ENCODE results near the gene PBX3. TPM values are rescaled to one million over a fixed set of nuclear protein-coding genes. Genes with fewer than 3 reads are reported as not detected.

The PBX3 gene
- total and polyA plus RNA-seq, 12 donors = 14.5 to 79.6 (median 56.3) TPM

DNA sequence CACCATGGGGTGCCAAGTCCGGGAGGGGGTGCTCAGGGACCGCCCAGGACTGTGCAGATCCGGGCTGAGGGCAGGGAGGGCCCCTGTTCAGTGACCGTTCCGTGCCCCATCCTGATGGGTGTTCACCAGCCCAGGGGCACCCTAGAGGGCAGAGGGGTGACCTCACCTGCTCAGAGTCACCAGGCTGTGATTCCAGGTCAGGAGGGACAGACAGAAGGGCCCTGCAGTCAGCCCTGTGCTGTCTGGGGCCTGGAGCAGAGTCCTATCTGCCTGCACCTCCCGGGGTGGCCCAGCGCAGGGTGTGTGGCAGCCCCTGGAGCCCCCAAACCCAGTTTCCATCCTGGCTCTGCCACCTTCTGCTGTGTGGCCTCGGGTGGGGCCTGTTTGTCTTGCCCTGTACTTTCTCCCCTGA, 241.9 kb downstream of the PBX3 start:
- Histone ChIP-seq H3K36me3 (no peaks in the 10 kb centered on the region), H3K27me3 (peaks cover 0 to 1% (median 0%) of the 10 kb centered on the region in 7 donors), H3K9me3 (no peaks in the 10 kb centered on the region), H3K4me1 (no peaks in the 10 kb centered on the region), H3K27ac (no peak overlapping the region), H3K4me3 (no peak overlapping the region)
- TF ChIP-seq, protein P1, sequence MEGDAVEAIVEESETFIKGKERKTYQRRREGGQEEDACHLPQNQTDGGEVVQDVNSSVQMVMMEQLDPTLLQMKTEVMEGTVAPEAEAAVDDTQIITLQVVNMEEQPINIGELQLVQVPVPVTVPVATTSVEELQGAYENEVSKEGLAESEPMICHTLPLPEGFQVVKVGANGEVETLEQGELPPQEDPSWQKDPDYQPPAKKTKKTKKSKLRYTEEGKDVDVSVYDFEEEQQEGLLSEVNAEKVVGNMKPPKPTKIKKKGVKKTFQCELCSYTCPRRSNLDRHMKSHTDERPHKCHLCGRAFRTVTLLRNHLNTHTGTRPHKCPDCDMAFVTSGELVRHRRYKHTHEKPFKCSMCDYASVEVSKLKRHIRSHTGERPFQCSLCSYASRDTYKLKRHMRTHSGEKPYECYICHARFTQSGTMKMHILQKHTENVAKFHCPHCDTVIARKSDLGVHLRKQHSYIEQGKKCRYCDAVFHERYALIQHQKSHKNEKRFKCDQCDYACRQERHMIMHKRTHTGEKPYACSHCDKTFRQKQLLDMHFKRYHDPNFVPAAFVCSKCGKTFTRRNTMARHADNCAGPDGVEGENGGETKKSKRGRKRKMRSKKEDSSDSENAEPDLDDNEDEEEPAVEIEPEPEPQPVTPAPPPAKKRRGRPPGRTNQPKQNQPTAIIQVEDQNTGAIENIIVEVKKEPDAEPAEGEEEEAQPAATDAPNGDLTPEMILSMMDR (IDR thresholded peaks at IDR 0.05) = no peak
- ATAC-seq (peak in 1 of 8 donors; percentile 18), DNase-seq (no peak)
- intact Hi-C loops (cut with DNase I) = no loop called here
- 84 to 90% methylated on average over 8 of the region's 8 CpGs for WGBS, 2 donors

DNA sequence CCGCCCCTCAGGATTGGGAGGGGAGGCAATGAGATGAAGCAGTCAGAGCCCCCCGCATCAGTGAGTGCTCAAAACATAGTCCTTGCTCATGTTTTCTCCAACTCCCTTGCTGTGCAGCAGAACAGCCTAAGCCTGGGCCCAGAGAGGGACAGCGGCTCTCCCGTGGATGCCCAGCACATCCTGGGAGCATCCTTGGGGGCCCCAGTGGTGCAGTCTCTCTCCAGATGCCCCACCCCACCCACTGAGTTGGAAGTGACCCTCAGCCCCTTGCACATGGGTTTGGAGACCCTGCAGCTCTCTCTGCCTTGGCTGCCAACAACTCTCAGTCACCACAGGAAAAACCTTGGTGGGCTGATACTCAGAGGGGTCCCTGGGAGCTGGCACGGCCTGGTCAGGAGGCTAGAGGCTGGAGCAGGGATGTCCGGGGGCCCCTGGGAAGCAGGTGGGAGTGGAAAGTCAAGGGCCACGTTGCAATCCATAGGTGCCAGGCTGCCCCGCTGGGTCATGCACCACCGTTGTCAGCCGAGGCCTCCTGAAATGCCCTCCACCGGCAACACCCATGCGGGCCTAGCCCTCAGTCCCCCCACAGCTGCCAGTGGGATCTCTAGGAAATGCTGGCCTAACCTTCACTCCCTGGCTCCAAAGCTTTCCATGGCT, 242.5 kb downstream of the PBX3 start:
- H3K27ac ChIP-seq = no peak overlapping the region
- WGBS, 2 donors = 89 to 90% methylated on average over 12 of the region's 12 CpGs
- no peaks in the 10 kb centered on the region for H3K4me1 ChIP-seq
- H3K27me3 ChIP-seq = peaks cover 0 to 7% (median 0%) of the 10 kb centered on the region in 7 donors
- no peaks in the 10 kb centered on the region for H3K9me3 ChIP-seq
- no peaks in the 10 kb centered on the region for H3K36me3 ChIP-seq
- DNase-seq (no peak), ATAC-seq (no peak)
- intact Hi-C loops (cut with DNase I) = no loop called here
- H3K4me3 ChIP-seq = no peak overlapping the region
- TF ChIP-seq, protein P1 (IDR thresholded peaks at IDR 0.05) = no peak

DNA sequence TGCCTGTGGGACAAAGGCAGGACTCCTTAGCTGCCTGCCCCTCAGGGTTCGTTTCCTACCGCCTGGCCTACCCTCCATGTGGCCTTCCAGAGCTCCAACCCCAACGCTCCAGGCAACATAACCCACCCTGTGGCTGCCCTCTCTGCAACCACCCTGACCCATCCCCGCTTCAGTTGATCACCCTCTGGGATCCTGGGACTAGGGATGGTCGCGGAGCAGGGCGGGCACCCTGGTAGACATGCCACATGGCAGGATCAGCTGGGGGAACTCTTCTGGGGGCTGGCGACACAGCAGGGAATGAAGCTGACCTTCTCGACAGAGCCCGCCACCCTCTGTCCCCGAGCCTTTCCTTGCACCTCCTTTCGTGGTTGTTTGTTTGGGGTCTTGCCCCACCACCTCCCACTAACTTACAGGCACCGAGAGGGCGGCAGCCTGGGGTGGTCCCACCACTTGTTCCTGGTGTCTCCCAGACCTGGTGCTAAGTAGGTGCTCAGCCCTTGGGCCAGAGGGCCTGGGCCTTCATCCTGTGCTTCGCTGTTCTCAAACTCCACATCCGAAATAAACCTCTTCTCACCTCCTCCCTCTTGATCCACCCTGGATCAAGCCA, 243.1 kb downstream of the PBX3 start:
- TF ChIP-seq, protein P1 (IDR thresholded peaks at IDR 0.05) = no peak
- intact Hi-C loops (cut with DNase I) = no loop called here
- no peak for DNase-seq
- no peak for ATAC-seq
- 89 to 92% methylated on average over 16 of the region's 16 CpGs for WGBS, 2 donors
- H3K27ac ChIP-seq = no peak overlapping the region
- no peaks in the 10 kb centered on the region for H3K36me3 ChIP-seq
- H3K4me1 ChIP-seq = no peaks in the 10 kb centered on the region
- H3K27me3 ChIP-seq = peaks cover 0 to 8% (median 0%) of the 10 kb centered on the region in 7 donors
- no peak overlapping the region for H3K4me3 ChIP-seq
- no peaks in the 10 kb centered on the region for H3K9me3 ChIP-seq

DNA sequence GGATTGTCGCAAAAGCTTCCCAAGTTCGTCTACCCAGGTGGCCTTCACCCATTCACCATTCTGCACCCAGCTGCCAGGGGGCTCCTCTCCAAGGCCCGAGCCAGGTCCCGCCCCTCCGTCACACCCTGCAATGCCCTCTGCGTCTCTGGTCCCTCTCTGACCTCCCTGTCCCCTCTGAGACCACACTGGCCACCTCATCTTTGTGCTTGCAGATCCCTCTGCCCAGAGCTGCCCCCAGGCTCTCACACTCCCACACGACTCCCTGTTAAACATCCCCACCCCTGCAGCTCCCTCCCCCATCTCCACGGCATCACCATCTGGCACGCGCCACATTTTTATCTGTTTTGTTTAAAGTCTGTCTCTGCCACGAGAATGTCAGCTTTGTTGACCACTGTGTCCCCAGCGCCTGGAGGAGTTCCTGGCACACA, 243.6 kb downstream of the PBX3 start:
- Histone ChIP-seq H3K36me3 (no peaks in the 10 kb centered on the region), H3K4me3 (no peak overlapping the region), H3K4me1 (no peaks in the 10 kb centered on the region), H3K27me3 (peaks cover 0 to 13% (median 0%) of the 10 kb centered on the region in 7 donors), H3K27ac (no peak overlapping the region), H3K9me3 (no peaks in the 10 kb centered on the region)
- TF ChIP-seq, protein P1 (IDR thresholded peaks at IDR 0.05) = no peak
- DNase-seq (no peak), ATAC-seq (no peak)
- WGBS, 2 donors = 60 to 74% methylated on average over 12 of the region's 12 CpGs
- intact Hi-C loops (cut with DNase I) = no loop called here

Data from heart right ventricle (tissue), 16 donors.